ENCODE data around the gene CTSZ. TPM values are rescaled to one million over a fixed set of nuclear protein-coding genes. Genes with fewer than 3 reads are reported as not detected.

Gene CTSZ
- total and polyA plus RNA-seq, 2 experiments from 2014 or later: 3.7 to 71.3 TPM

GRCh38 chr20:59031564-59032022, 24.5 kb upstream of the CTSZ start:
- Histone ChIP-seq H3K27ac (peak overlapping the region; percentile 90), H3K27me3 (no peaks in the 10 kb centered on the region), H3K36me3 (peaks cover 35% of the 10 kb centered on the region), H3K4me1 (ENCODE audit: low read depth) (peaks cover 24% of the 10 kb centered on the region), H3K4me3 (peak overlapping the region; percentile 82), H3K9me3 (ENCODE audit: low read depth) (no peaks in the 10 kb centered on the region)
- DNase-seq (ENCODE audit: low read depth in 1 of 2, low spot score in 1 of 2): peak in 1 of 2 donors; percentile 10
- no peak for TF ChIP-seq CTCF (IDR thresholded peaks at IDR 0.05; ENCODE audit: low read depth, low read length)

- H3K4me1 ChIP-seq (ENCODE audit: low read depth): peaks cover 24% of the 10 kb centered on the region
- H3K36me3 ChIP-seq: peaks cover 35% of the 10 kb centered on the region
- DNase-seq (ENCODE audit: low read depth in 1 of 2, low spot score in 1 of 2): no peak
- TF ChIP-seq CTCF (IDR thresholded peaks at IDR 0.05; ENCODE audit: low read depth, low read length): no peak
- H3K27ac ChIP-seq: no peak overlapping the region
- peak overlapping the region; percentile 82 for H3K4me3 ChIP-seq
- no peaks in the 10 kb centered on the region for H3K9me3 ChIP-seq (ENCODE audit: low read depth)
- H3K27me3 ChIP-seq: no peaks in the 10 kb centered on the region
Observed at GRCh38 chr20:59030911-59031563, 24.0 kb upstream of the CTSZ start.

- peak overlapping the region; percentile 1 for H3K4me3 ChIP-seq
- no peak overlapping the region for H3K27ac ChIP-seq
- peaks cover 38% of the 10 kb centered on the region for H3K36me3 ChIP-seq
- peaks cover 24% of the 10 kb centered on the region for H3K4me1 ChIP-seq (ENCODE audit: low read depth)
- TF ChIP-seq CTCF (IDR thresholded peaks at IDR 0.05; ENCODE audit: low read depth, low read length): no peak
- H3K27me3 ChIP-seq: no peaks in the 10 kb centered on the region
- DNase-seq (ENCODE audit: low read depth in 1 of 2, low spot score in 1 of 2): no peak
- H3K9me3 ChIP-seq (ENCODE audit: low read depth): no peaks in the 10 kb centered on the region
Observed at GRCh38 chr20:59028812-59029211, 21.8 kb upstream of the CTSZ start.

- Histone ChIP-seq H3K4me3 (no peak overlapping the region), H3K36me3 (peaks cover 41% of the 10 kb centered on the region), H3K27ac (no peak overlapping the region), H3K9me3 (ENCODE audit: low read depth) (no peaks in the 10 kb centered on the region), H3K27me3 (no peaks in the 10 kb centered on the region), H3K4me1 (ENCODE audit: low read depth) (peaks cover 17% of the 10 kb centered on the region)
- no peak for TF ChIP-seq CTCF (IDR thresholded peaks at IDR 0.05; ENCODE audit: low read depth, low read length)
- peak in 1 of 2 donors; percentile 65 for DNase-seq (ENCODE audit: low read depth in 1 of 2, low spot score in 1 of 2)
Observed at GRCh38 chr20:59027741-59028320, 20.8 kb upstream of the CTSZ start.

GRCh38 chr20:59026904-59027740, 20.1 kb upstream of the CTSZ start:
- Histone ChIP-seq H3K27me3 (no peaks in the 10 kb centered on the region), H3K4me3 (no peak overlapping the region), H3K36me3 (peaks cover 41% of the 10 kb centered on the region), H3K27ac (no peak overlapping the region), H3K9me3 (ENCODE audit: low read depth) (no peaks in the 10 kb centered on the region), H3K4me1 (ENCODE audit: low read depth) (peaks cover 17% of the 10 kb centered on the region)
- TF ChIP-seq CTCF (IDR thresholded peaks at IDR 0.05; ENCODE audit: low read depth, low read length): no peak
- no peak for DNase-seq (ENCODE audit: low read depth in 1 of 2, low spot score in 1 of 2)
